Nephron progenitor cell (in vitro differentiated cells): ENCODE results near the gene PAPPA.

ENCODE experiments used
- DNase-seq: peaks from one replicate; pipeline ENCODE4 v3.0.0; 2021
- H3K27ac Mint-ChIP-seq: 2 replicates; pipeline ENCODE4 v1.8.0; 2021; ENCODE audit warnings: mild to moderate bottlenecking, moderate library complexity, mixed read lengths
- H3K27me3 Mint-ChIP-seq: 2 replicates; pipeline ENCODE4 v1.8.0; 2021; ENCODE audit warnings: mild to moderate bottlenecking, low read depth, mixed read lengths; ENCODE audit not compliant: poor library complexity
- H3K36me3 Mint-ChIP-seq: 2 replicates; pipeline ENCODE4 v1.8.0; 2021; ENCODE audit warnings: low read depth, mixed read lengths
- H3K4me1 Mint-ChIP-seq: 2 replicates; pipeline ENCODE4 v1.8.0; 2021; ENCODE audit warnings: mixed read lengths
- H3K4me3 Mint-ChIP-seq: 2 replicates; pipeline ENCODE4 v1.8.0; 2021; ENCODE audit warnings: mild to moderate bottlenecking, moderate library complexity, mixed read lengths
- H3K9me3 Mint-ChIP-seq: 2 replicates; pipeline ENCODE4 v1.8.0; 2021; ENCODE audit warnings: mild to moderate bottlenecking, moderate library complexity, mixed read lengths
- CTCF ChIP-seq: fragments of 200-600 bp; sonication (generic); IDR thresholded peaks from 2 replicates; pipeline ENCODE4 v1.5.0; 2021; ENCODE audit warnings: antibody characterized with exemption

PAPPA gene

GRCh38 chr9:116262448-116262847 is 108.9 kb downstream of the PAPPA start:
- H3K9me3 Mint-ChIP-seq, result no peaks in the 10 kb centered on the region
- peaks cover 12% of the 10 kb centered on the region for H3K27me3 Mint-ChIP-seq
- H3K4me3 Mint-ChIP-seq, result peak overlapping the region; percentile 4
- H3K4me1 Mint-ChIP-seq, result peaks cover 46% of the 10 kb centered on the region
- H3K36me3 Mint-ChIP-seq, result no peaks in the 10 kb centered on the region
- peak overlapping the region; percentile 23 for H3K27ac Mint-ChIP-seq
- TF ChIP-seq CTCF, result no peak
- peak; percentile 25 for DNase-seq

- Mint-ChIP-seq H3K4me3 (no peak overlapping the region), H3K36me3 (no peaks in the 10 kb centered on the region), H3K27me3 (peaks cover 4% of the 10 kb centered on the region), H3K4me1 (peaks cover 53% of the 10 kb centered on the region), H3K27ac (no peak overlapping the region), H3K9me3 (no peaks in the 10 kb centered on the region)
- no peak for TF ChIP-seq CTCF
- DNase-seq, result no peak
These were observed 110.8 kb downstream of the PAPPA start for GRCh38 chr9:116264361-116264760.

- no peak overlapping the region for H3K27ac Mint-ChIP-seq
- no peaks in the 10 kb centered on the region for H3K36me3 Mint-ChIP-seq
- DNase-seq, result no peak
- H3K9me3 Mint-ChIP-seq, result no peaks in the 10 kb centered on the region
- no peak for TF ChIP-seq CTCF
- H3K4me1 Mint-ChIP-seq, result peaks cover 80% of the 10 kb centered on the region
- peaks cover 4% of the 10 kb centered on the region for H3K27me3 Mint-ChIP-seq
- H3K4me3 Mint-ChIP-seq, result no peak overlapping the region
These were observed 113.4 kb downstream of the PAPPA start for GRCh38 chr9:116267021-116267420.

- peak overlapping the region; percentile 81 for H3K27ac Mint-ChIP-seq
- TF ChIP-seq CTCF, result no peak
- no peak for DNase-seq
- peaks cover 2% of the 10 kb centered on the region for H3K27me3 Mint-ChIP-seq
- H3K36me3 Mint-ChIP-seq, result no peaks in the 10 kb centered on the region
- H3K4me1 Mint-ChIP-seq, result peaks cover 77% of the 10 kb centered on the region
- no peak overlapping the region for H3K4me3 Mint-ChIP-seq
- no peaks in the 10 kb centered on the region for H3K9me3 Mint-ChIP-seq
These were observed 115.7 kb downstream of the PAPPA start for GRCh38 chr9:116269250-116269649.

- Mint-ChIP-seq H3K4me3 (no peak overlapping the region), H3K27ac (peak overlapping the region; percentile 27), H3K36me3 (no peaks in the 10 kb centered on the region), H3K9me3 (no peaks in the 10 kb centered on the region), H3K27me3 (peaks cover 2% of the 10 kb centered on the region), H3K4me1 (peaks cover 80% of the 10 kb centered on the region)
- TF ChIP-seq CTCF, result no peak
- no peak for DNase-seq
These were observed 117.0 kb downstream of the PAPPA start for GRCh38 chr9:116270546-116270945.

GRCh38 chr9:116271340-116271739 is 117.7 kb downstream of the PAPPA start:
- H3K4me3 Mint-ChIP-seq, result no peak overlapping the region
- H3K4me1 Mint-ChIP-seq, result peaks cover 80% of the 10 kb centered on the region
- TF ChIP-seq CTCF, result no peak
- no peak overlapping the region for H3K27ac Mint-ChIP-seq
- H3K36me3 Mint-ChIP-seq, result no peaks in the 10 kb centered on the region
- no peaks in the 10 kb centered on the region for H3K9me3 Mint-ChIP-seq
- no peak for DNase-seq
- peaks cover 2% of the 10 kb centered on the region for H3K27me3 Mint-ChIP-seq
